GM21737 (cell line): ENCODE measurements around the gene PXYLP1.

ENCODE experiments used
- ATAC-seq: cut with Tn5 transposase; IDR thresholded peaks from one replicate; pipeline ENCODE4 v1.9.1; 2021; ENCODE audit warnings: mild to moderate bottlenecking, moderate library complexity; ENCODE audit not compliant: unreplicated experiment

Gene PXYLP1

GRCh38 chr3:141342386-141342785 is 110.8 kb downstream of the PXYLP1 start:
- no peak for ATAC-seq

- no peak for ATAC-seq
Measured at GRCh38 chr3:141343077-141343476, 111.5 kb downstream of the PXYLP1 start.

- no peak for ATAC-seq
Measured at GRCh38 chr3:141343865-141344271, 112.2 kb downstream of the PXYLP1 start.
